Measurements from ENCODE around the gene KDM1A.

Gene KDM1A

GRCh38 chr1:23069675-23070074 is 50.4 kb downstream of the KDM1A start:
- no peak for DNase-seq (ENCODE audit: low read depth)

GRCh38 chr1:23074012-23074411 is 54.7 kb downstream of the KDM1A start:
- DNase-seq (ENCODE audit: low read depth) = no peak

GRCh38 chr1:23079025-23079424 is 59.8 kb downstream of the KDM1A start:
- no peak for DNase-seq (ENCODE audit: low read depth)

- no peak for DNase-seq (ENCODE audit: low read depth)
These were observed 61.6 kb downstream of the KDM1A start for GRCh38 chr1:23080885-23081284.

- DNase-seq (ENCODE audit: low read depth) = no peak
These were observed 62.1 kb downstream of the KDM1A start for GRCh38 chr1:23081376-23081775.

- DNase-seq (ENCODE audit: low read depth) = no peak
These were observed 64.6 kb downstream of the KDM1A start for GRCh38 chr1:23083714-23084480.

- no peak for DNase-seq (ENCODE audit: low read depth)
These were observed 65.6 kb downstream of the KDM1A start for GRCh38 chr1:23084880-23085279.

GRCh38 chr1:23085696-23086095 is 66.4 kb downstream of the KDM1A start:
- no peak for DNase-seq (ENCODE audit: low read depth)

- no peak for DNase-seq (ENCODE audit: low read depth)
These were observed 68.8 kb downstream of the KDM1A start for GRCh38 chr1:23088027-23088426.

GRCh38 chr1:23090056-23090455 is 70.8 kb downstream of the KDM1A start:
- DNase-seq (ENCODE audit: low read depth) = no peak

GRCh38 chr1:23091545-23091944 is 72.3 kb downstream of the KDM1A start:
- no peak for DNase-seq (ENCODE audit: low read depth)

GRCh38 chr1:23092447-23092846 is 73.2 kb downstream of the KDM1A start:
- no peak for DNase-seq (ENCODE audit: low read depth)

GRCh38 chr1:23097316-23097715 is 78.0 kb downstream of the KDM1A start:
- DNase-seq (ENCODE audit: low read depth) = no peak

- no peak for DNase-seq (ENCODE audit: low read depth)
These were observed 79.3 kb downstream of the KDM1A start for GRCh38 chr1:23098463-23099170.

GRCh38 chr1:23099171-23099536 is 79.9 kb downstream of the KDM1A start:
- DNase-seq (ENCODE audit: low read depth) = no peak

GRCh38 chr1:23100074-23100748 is 80.9 kb downstream of the KDM1A start:
- no peak for DNase-seq (ENCODE audit: low read depth)

- DNase-seq (ENCODE audit: low read depth) = no peak
These were observed 82.0 kb downstream of the KDM1A start for GRCh38 chr1:23101101-23101827.

GRCh38 chr1:23101887-23102286 is 82.6 kb downstream of the KDM1A start:
- DNase-seq (ENCODE audit: low read depth) = no peak

GRCh38 chr1:23102289-23102688 is 83.0 kb downstream of the KDM1A start:
- DNase-seq (ENCODE audit: low read depth) = no peak

GRCh38 chr1:23103001-23103889 is 84.0 kb downstream of the KDM1A start:
- no peak for DNase-seq (ENCODE audit: low read depth)

GRCh38 chr1:23108918-23109533 is 89.8 kb downstream of the KDM1A start:
- DNase-seq (ENCODE audit: low read depth) = no peak
